ENCODE data around the gene POU4F3.

- TF ChIP-seq YY1 (IDR thresholded peaks at IDR 0.05; ENCODE audit: extremely low read depth, insufficient replicate concordance, low read depth, low read length), result no peak
- no peak for TF ChIP-seq CBX3 (IDR thresholded peaks at IDR 0.05; ENCODE audit: low read depth)
These were observed at the start of gene POU4F3 for GRCh38 chr5:146338774-146339714.
